Pons (tissue), 1 donor: ENCODE results near the gene VMA21.
A peak's percentile ranks its signal among the peaks of the same experiment; 100 is the strongest.

Experiments
- DNase-seq: peaks from one replicate; pipeline ENCODE4 v3.0.0-alpha.2; 2016; ENCODE audit warnings: low spot score

The VMA21 gene

GRCh38 chrX:151396825-151397740, at the start of gene VMA21:
Gene VMA21 (plus strand): TSS chrX:151397206. CDS start chrX:151397309, 103 bp downstream.
- DNase-seq, result peak; percentile 36

GRCh38 chrX:151359341-151359740, 37.7 kb upstream of the VMA21 start:
- DNase-seq, result no peak

- peak; percentile 1 for DNase-seq
Observed at GRCh38 chrX:151359931-151360871, 36.8 kb upstream of the VMA21 start.

- DNase-seq, result no peak
Observed at GRCh38 chrX:151363316-151363715, 33.7 kb upstream of the VMA21 start.

- no peak for DNase-seq
Observed at GRCh38 chrX:151365579-151365978, 31.4 kb upstream of the VMA21 start.

GRCh38 chrX:151370906-151371305, 26.1 kb upstream of the VMA21 start:
- DNase-seq, result no peak

- peak; percentile 5 for DNase-seq
Observed at GRCh38 chrX:151384807-151385206, 12.2 kb upstream of the VMA21 start.

- DNase-seq, result no peak
Observed at GRCh38 chrX:151386838-151387459, 10.1 kb upstream of the VMA21 start.

- no peak for DNase-seq
Observed at GRCh38 chrX:151391722-151392121, 5.3 kb upstream of the VMA21 start.

GRCh38 chrX:151393514-151393913, 3.5 kb upstream of the VMA21 start:
- no peak for DNase-seq

- DNase-seq, result no peak
Observed at GRCh38 chrX:151396042-151396824, 773 bp upstream of the VMA21 start.

- DNase-seq, result no peak
Observed at GRCh38 chrX:151397741-151398070, 700 bp downstream of the VMA21 start.

GRCh38 chrX:151398346-151398745, 1.3 kb downstream of the VMA21 start:
- DNase-seq, result no peak

- no peak for DNase-seq
Observed at GRCh38 chrX:151402719-151403390, 5.8 kb downstream of the VMA21 start.

- DNase-seq, result no peak
Observed at GRCh38 chrX:151416579-151416978, 19.6 kb downstream of the VMA21 start.

GRCh38 chrX:151419782-151420181, 22.8 kb downstream of the VMA21 start:
- DNase-seq, result peak; percentile 1

- DNase-seq, result no peak
Observed at GRCh38 chrX:151424505-151424904, 27.5 kb downstream of the VMA21 start.

- no peak for DNase-seq
Observed at GRCh38 chrX:151448509-151448908, 51.5 kb downstream of the VMA21 start.

GRCh38 chrX:151458824-151459223, 61.8 kb downstream of the VMA21 start:
- no peak for DNase-seq
